ENCODE measurements around the gene ADCY9.

Gene ADCY9

DNA sequence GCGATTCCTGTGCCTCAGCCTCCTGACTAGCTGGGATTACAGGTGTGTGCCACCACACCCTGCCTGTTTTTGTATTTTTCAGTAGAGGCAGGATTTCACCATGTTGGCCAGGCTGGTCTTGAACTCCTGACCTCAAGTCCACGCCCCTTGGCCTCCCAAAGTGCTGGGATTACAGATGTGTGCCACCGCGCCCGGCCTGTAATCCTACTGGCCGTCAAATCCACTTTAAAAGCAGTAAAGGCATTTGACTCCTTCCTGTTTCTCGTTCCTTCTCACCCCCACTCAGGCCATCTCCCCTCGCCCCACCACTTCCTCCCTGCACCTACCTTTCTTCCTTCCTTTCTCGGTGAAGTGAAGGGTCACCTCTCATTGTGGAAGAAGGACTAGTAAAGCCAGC, 166.3 kb downstream of the ADCY9 start:
- no peak overlapping the region for H3K23ac ChIP-seq (ENCODE audit: low read length in 2 of 2)
- H3K9ac ChIP-seq (ENCODE audit: low read length), result peak overlapping the region; percentile 90
- no peak overlapping the region for H3K14ac ChIP-seq (ENCODE audit: low read length in 2 of 2)
- no peak overlapping the region for H3K27ac ChIP-seq (ENCODE audit: low read length, poor library complexity, severe bottlenecking)
- no peak overlapping the region for H3K4me2 ChIP-seq (ENCODE audit: low read length, poor library complexity, severe bottlenecking)
- no peaks in the 10 kb centered on the region for H3K9me3 ChIP-seq (ENCODE audit: control insufficient read depth, low read length)
- H3K79me1 ChIP-seq (replicated peaks; ENCODE audit: low read length, poor library complexity, severe bottlenecking), result no peaks in the 10 kb centered on the region
- no peak overlapping the region for H2BK5ac ChIP-seq (ENCODE audit: low read depth, low read length, poor library complexity, severe bottlenecking)
- WGBS, result 83% methylated on average over 9 of the region's 9 CpGs
- DNase-seq, result no peak
- no peak overlapping the region for H2AK5ac ChIP-seq (ENCODE audit: low read length, severe bottlenecking)
- peaks cover 24% of the 10 kb centered on the region for H3K4me1 ChIP-seq (ENCODE audit: control insufficient read depth, insufficient read depth, low read depth, low read length)
- H3K4me3 ChIP-seq (ENCODE audit: insufficient read depth in 1 of 2, low read depth in 1 of 2, low read length in 2 of 2), result peak overlapping the region in 1 of 2 experiments; percentile 74
- no peak overlapping the region for H2AFZ ChIP-seq (ENCODE audit: low read depth, low read length)
- no peaks in the 10 kb centered on the region for H3K36me3 ChIP-seq (ENCODE audit: control insufficient read depth in 1 of 2, insufficient read depth in 2 of 2, low read depth in 1 of 2, low read length in 2 of 2)
- H4K8ac ChIP-seq (ENCODE audit: low read length), result peak overlapping the region; percentile 8
- H2BK120ac ChIP-seq (ENCODE audit: low read depth, low read length), result no peak overlapping the region
- H3K4ac ChIP-seq (ENCODE audit: low read depth in 1 of 2, low read length in 2 of 2), result no peak overlapping the region
- H3K27me3 ChIP-seq (ENCODE audit: control insufficient read depth in 1 of 2, insufficient read depth in 1 of 2, low read length in 2 of 2), result no peaks in the 10 kb centered on the region
- peak overlapping the region in 1 of 2 experiments; percentile 33 for H2BK12ac ChIP-seq (ENCODE audit: low read length in 2 of 2)
- H3K18ac ChIP-seq (ENCODE audit: low read depth in 1 of 2, low read length in 2 of 2), result peak overlapping the region in 1 of 2 experiments; percentile 46
- H4K91ac ChIP-seq (ENCODE audit: low read length), result no peak overlapping the region
- H2BK15ac ChIP-seq (ENCODE audit: low read depth, poor library complexity, severe bottlenecking), result peak overlapping the region; percentile 12

DNA sequence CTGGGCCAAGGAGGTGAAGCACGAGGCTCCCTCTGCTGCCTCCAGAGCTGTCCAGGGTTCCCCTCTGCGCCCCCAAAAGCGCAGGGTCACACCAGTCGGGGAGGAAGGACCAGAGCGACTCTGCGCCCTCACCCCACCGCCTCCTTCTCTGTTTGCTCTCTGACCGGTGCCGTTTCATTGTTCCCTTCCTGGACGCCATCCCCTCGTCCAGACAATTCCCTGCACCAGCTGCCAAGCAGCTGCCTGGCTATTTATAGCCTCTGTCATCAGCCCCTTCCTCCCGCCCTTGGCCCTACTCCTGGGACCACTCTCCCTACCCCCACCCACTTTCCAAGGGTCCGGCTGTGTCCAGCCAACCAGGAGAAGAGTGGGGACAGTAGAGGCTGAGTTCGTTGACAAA, 167.0 kb downstream of the ADCY9 start:
- Histone ChIP-seq H3K36me3 (ENCODE audit: control insufficient read depth in 1 of 2, insufficient read depth in 2 of 2, low read depth in 1 of 2, low read length in 2 of 2) (no peaks in the 10 kb centered on the region), H3K18ac (ENCODE audit: low read depth in 1 of 2, low read length in 2 of 2) (no peak overlapping the region)

DNA sequence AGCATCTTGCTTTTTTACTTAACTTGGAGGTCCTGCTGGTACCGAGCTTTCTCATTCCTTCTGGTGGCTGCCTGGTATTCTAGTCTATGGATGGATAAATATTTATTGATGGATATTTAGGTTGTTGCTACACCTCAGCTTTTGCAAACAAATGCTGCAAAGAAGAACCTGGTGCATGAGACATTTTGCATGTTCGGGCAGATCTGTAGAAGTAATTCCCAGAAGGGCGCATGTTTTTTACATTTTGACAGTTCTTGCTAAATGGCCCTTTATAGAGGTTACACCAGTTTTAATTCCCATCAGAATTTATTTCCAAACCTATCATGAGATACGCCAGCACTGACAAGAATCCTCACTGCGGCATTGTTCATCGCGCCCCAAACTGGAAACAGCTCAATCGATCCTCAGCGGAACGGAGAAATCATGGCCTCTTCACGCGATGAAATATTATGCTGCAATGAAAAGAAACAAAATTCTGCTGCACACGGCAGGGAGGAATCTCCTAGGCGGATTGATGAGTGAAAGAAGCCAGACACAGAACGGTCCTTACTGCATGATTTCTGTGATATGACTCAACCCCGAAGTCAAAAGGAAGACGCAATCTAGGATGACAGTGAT, 167.8 kb downstream of the ADCY9 start:
- H2BK12ac ChIP-seq (ENCODE audit: low read length in 2 of 2), result no peak overlapping the region
- H4K91ac ChIP-seq (ENCODE audit: low read length), result no peak overlapping the region
- no peak overlapping the region for H3K23ac ChIP-seq (ENCODE audit: low read length in 2 of 2)
- H3K27me3 ChIP-seq (ENCODE audit: control insufficient read depth in 1 of 2, insufficient read depth in 1 of 2, low read length in 2 of 2), result no peaks in the 10 kb centered on the region
- no peaks in the 10 kb centered on the region for H3K36me3 ChIP-seq (ENCODE audit: control insufficient read depth in 1 of 2, insufficient read depth in 2 of 2, low read depth in 1 of 2, low read length in 2 of 2)
- H3K4me3 ChIP-seq (ENCODE audit: insufficient read depth in 1 of 2, low read depth in 1 of 2, low read length in 2 of 2), result peak overlapping the region in 1 of 2 experiments; percentile 74
- peaks cover 13% of the 10 kb centered on the region for H3K4me1 ChIP-seq (ENCODE audit: control insufficient read depth, insufficient read depth, low read depth, low read length)
- no peak for DNase-seq
- H2AFZ ChIP-seq (ENCODE audit: low read depth, low read length), result no peak overlapping the region
- no peaks in the 10 kb centered on the region for H3K79me1 ChIP-seq (replicated peaks; ENCODE audit: low read length, poor library complexity, severe bottlenecking)
- H3K4ac ChIP-seq (ENCODE audit: low read depth in 1 of 2, low read length in 2 of 2), result no peak overlapping the region
- 81% methylated on average over 17 of the region's 17 CpGs for WGBS
- no peak overlapping the region for H2BK15ac ChIP-seq (ENCODE audit: low read depth, poor library complexity, severe bottlenecking)
- no peak overlapping the region for H3K4me2 ChIP-seq (ENCODE audit: low read length, poor library complexity, severe bottlenecking)
- no peak overlapping the region for H2BK5ac ChIP-seq (ENCODE audit: low read depth, low read length, poor library complexity, severe bottlenecking)
- H2BK120ac ChIP-seq (ENCODE audit: low read depth, low read length), result no peak overlapping the region
- H4K8ac ChIP-seq (ENCODE audit: low read length), result no peak overlapping the region
- no peak overlapping the region for H3K9ac ChIP-seq (ENCODE audit: low read length)
- no peaks in the 10 kb centered on the region for H3K9me3 ChIP-seq (ENCODE audit: control insufficient read depth, low read length)
- H2AK5ac ChIP-seq (ENCODE audit: low read length, severe bottlenecking), result no peak overlapping the region
- no peak overlapping the region for H3K14ac ChIP-seq (ENCODE audit: low read length in 2 of 2)
- H3K27ac ChIP-seq (ENCODE audit: low read length, poor library complexity, severe bottlenecking), result no peak overlapping the region
- H3K18ac ChIP-seq (ENCODE audit: low read depth in 1 of 2, low read length in 2 of 2), result no peak overlapping the region

More for the DNA sequence above, 167.0 kb downstream of the ADCY9 start:
- no peaks in the 10 kb centered on the region for H3K27me3 ChIP-seq (ENCODE audit: control insufficient read depth in 1 of 2, insufficient read depth in 1 of 2, low read length in 2 of 2)
- H3K9me3 ChIP-seq (ENCODE audit: control insufficient read depth, low read length), result no peaks in the 10 kb centered on the region
- no peak overlapping the region for H3K27ac ChIP-seq (ENCODE audit: low read length, poor library complexity, severe bottlenecking)
- DNase-seq, result no peak
- H3K4me1 ChIP-seq (ENCODE audit: control insufficient read depth, insufficient read depth, low read depth, low read length), result peaks cover 19% of the 10 kb centered on the region
- H3K79me1 ChIP-seq (replicated peaks; ENCODE audit: low read length, poor library complexity, severe bottlenecking), result no peaks in the 10 kb centered on the region
- H3K14ac ChIP-seq (ENCODE audit: low read length in 2 of 2), result no peak overlapping the region
- H4K8ac ChIP-seq (ENCODE audit: low read length), result no peak overlapping the region
- no peak overlapping the region for H3K4ac ChIP-seq (ENCODE audit: low read depth in 1 of 2, low read length in 2 of 2)
- H2BK5ac ChIP-seq (ENCODE audit: low read depth, low read length, poor library complexity, severe bottlenecking), result no peak overlapping the region
- H2BK12ac ChIP-seq (ENCODE audit: low read length in 2 of 2), result peak overlapping the region; percentile 0 to 30
- WGBS, result 74% methylated on average over 12 of the region's 14 CpGs
- H3K9ac ChIP-seq (ENCODE audit: low read length), result peak overlapping the region; percentile 44
- peak overlapping the region; percentile 1 for H2AK5ac ChIP-seq (ENCODE audit: low read length, severe bottlenecking)
- peak overlapping the region; percentile 0 for H4K91ac ChIP-seq (ENCODE audit: low read length)
- no peak overlapping the region for H2AFZ ChIP-seq (ENCODE audit: low read depth, low read length)
- peak overlapping the region; percentile 39 for H2BK120ac ChIP-seq (ENCODE audit: low read depth, low read length)
- H3K23ac ChIP-seq (ENCODE audit: low read length in 2 of 2), result no peak overlapping the region
- peak overlapping the region; percentile 97 for H2BK15ac ChIP-seq (ENCODE audit: low read depth, poor library complexity, severe bottlenecking)
- H3K4me3 ChIP-seq (ENCODE audit: insufficient read depth in 1 of 2, low read depth in 1 of 2, low read length in 2 of 2), result peak overlapping the region in 1 of 2 experiments; percentile 74
- H3K4me2 ChIP-seq (ENCODE audit: low read length, poor library complexity, severe bottlenecking), result no peak overlapping the region

DNA sequence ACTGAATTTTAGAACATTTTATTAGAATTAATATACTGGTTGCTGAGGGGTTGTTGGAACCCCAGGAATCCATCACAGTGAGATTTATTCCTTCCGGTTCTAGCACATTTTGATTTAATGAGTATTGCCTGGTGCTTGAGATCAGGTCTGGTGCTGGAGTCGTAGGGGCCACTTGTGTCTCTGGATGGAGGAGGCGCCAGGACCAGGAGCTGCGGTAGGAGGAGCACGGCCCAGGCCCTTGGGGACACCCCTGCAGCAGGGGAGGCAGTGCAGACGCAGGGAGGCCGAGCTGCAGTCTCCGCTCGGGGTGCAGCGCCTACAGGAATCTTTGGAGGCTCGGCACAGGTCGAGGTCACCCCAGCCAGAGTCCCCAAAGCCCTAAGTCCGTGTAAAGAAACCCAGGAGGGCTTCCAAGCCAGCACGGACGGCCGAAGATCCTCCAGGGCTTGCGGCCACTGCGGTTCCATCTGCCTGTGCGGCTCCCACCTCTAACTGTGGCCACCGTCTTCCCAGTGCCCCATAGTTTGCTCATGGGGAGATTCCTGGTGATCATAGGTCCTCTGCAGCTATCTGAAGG, 169.6 kb downstream of the ADCY9 start:
- Histone ChIP-seq H2BK5ac (ENCODE audit: low read depth, low read length, poor library complexity, severe bottlenecking) (peak overlapping the region; percentile 59), H3K36me3 (ENCODE audit: control insufficient read depth in 1 of 2, insufficient read depth in 2 of 2, low read depth in 1 of 2, low read length in 2 of 2) (peaks cover 0 to 3% of the 10 kb centered on the region in 2 experiments), H4K91ac (ENCODE audit: low read length) (peak overlapping the region; percentile 91), H2BK120ac (ENCODE audit: low read depth, low read length) (peak overlapping the region; percentile 95), H3K14ac (ENCODE audit: low read length in 2 of 2) (peak overlapping the region in 1 of 2 experiments; percentile 64), H2BK12ac (ENCODE audit: low read length in 2 of 2) (peak overlapping the region; percentile 75 to 99), H3K4me1 (ENCODE audit: control insufficient read depth, insufficient read depth, low read depth, low read length) (peaks cover 13% of the 10 kb centered on the region), H2BK15ac (ENCODE audit: low read depth, poor library complexity, severe bottlenecking) (peak overlapping the region; percentile 83), H4K8ac (ENCODE audit: low read length) (peak overlapping the region; percentile 79), H3K27ac (ENCODE audit: low read length, poor library complexity, severe bottlenecking) (peak overlapping the region; percentile 74), H3K4ac (ENCODE audit: low read depth in 1 of 2, low read length in 2 of 2) (peak overlapping the region; percentile 54 to 76), H3K79me1 (replicated peaks; ENCODE audit: low read length, poor library complexity, severe bottlenecking) (no peaks in the 10 kb centered on the region), H3K23ac (ENCODE audit: low read length in 2 of 2) (no peak overlapping the region), H3K9me3 (ENCODE audit: control insufficient read depth, low read length) (no peaks in the 10 kb centered on the region), H3K9ac (ENCODE audit: low read length) (peak overlapping the region; percentile 75), H3K27me3 (ENCODE audit: control insufficient read depth in 1 of 2, insufficient read depth in 1 of 2, low read length in 2 of 2) (no peaks in the 10 kb centered on the region), H3K4me2 (ENCODE audit: low read length, poor library complexity, severe bottlenecking) (peak overlapping the region; percentile 12), H3K4me3 (ENCODE audit: insufficient read depth in 1 of 2, low read depth in 1 of 2, low read length in 2 of 2) (peak overlapping the region in 1 of 2 experiments; percentile 16), H2AFZ (ENCODE audit: low read depth, low read length) (no peak overlapping the region), H3K18ac (ENCODE audit: low read depth in 1 of 2, low read length in 2 of 2) (peak overlapping the region; percentile 71 to 80), H2AK5ac (ENCODE audit: low read length, severe bottlenecking) (peak overlapping the region; percentile 94)
- 87% methylated on average over 20 of the region's 20 CpGs for WGBS
- DNase-seq, result no peak
